ENCODE data around the gene POU4F2. TPM values are rescaled to one million over a fixed set of nuclear protein-coding genes. Genes with fewer than 3 reads are reported as not detected.
"Not testable (repeated sequence)": the region's sequence is repeated elsewhere in the genome, so short reads cannot be mapped to it uniquely, and the experiment has no call there.

The POU4F2 gene
- total and polyA plus RNA-seq, 8 donors, result not detected

GRCh38 chr4:146654687-146655520, 16.2 kb downstream of the POU4F2 start:
- no peak for TF ChIP-seq CTCF (IDR thresholded peaks at IDR 0.05)
- ATAC-seq (peak; percentile 71), DNase-seq (peak in 2 of 4 donors; percentile 44 to 78)
- peaks cover 56 to 80% of the 10 kb centered on the region in 2 donors for H3K27me3 ChIP-seq
- intact Hi-C loops (cut with DNase I), result no loop called here
- H3K4me3 ChIP-seq, result peak overlapping the region; percentile 18 to 36
- no peaks in the 10 kb centered on the region for H3K36me3 ChIP-seq
- no peaks in the 10 kb centered on the region for H3K9me3 ChIP-seq
- H3K4me1 ChIP-seq, result peaks cover 7 to 13% of the 10 kb centered on the region in 2 donors
- H3K27ac ChIP-seq, result no peak overlapping the region

GRCh38 chr4:146655521-146655856, 16.8 kb downstream of the POU4F2 start:
- intact Hi-C loops (cut with DNase I), result no loop called here
- peak overlapping the region; percentile 18 to 36 for H3K4me3 ChIP-seq
- no peak for ATAC-seq

GRCh38 chr4:146661367-146661766, 22.7 kb downstream of the POU4F2 start:
- intact Hi-C loops (cut with DNase I), result no loop called here
- ATAC-seq, result no peak
- Histone ChIP-seq H3K9me3 (no peaks in the 10 kb centered on the region), H3K27ac (no peak overlapping the region), H3K27me3 (peaks cover 0 to 18% of the 10 kb centered on the region in 2 donors), H3K4me3 (no peak overlapping the region), H3K36me3 (no peaks in the 10 kb centered on the region), H3K4me1 (no peaks in the 10 kb centered on the region)
- no peak for TF ChIP-seq CTCF (IDR thresholded peaks at IDR 0.05)
- DNase-seq, result no peak

More at GRCh38 chr4:146655521-146655856, 16.8 kb downstream of the POU4F2 start:
- TF ChIP-seq CTCF (IDR thresholded peaks at IDR 0.05), result no peak
- Histone ChIP-seq H3K27me3 (peaks cover 50 to 74% of the 10 kb centered on the region in 2 donors), H3K9me3 (no peaks in the 10 kb centered on the region), H3K27ac (no peak overlapping the region), H3K36me3 (no peaks in the 10 kb centered on the region), H3K4me1 (peaks cover 7 to 13% of the 10 kb centered on the region in 2 donors)
- DNase-seq, result no peak

- H3K4me3 ChIP-seq; ATAC-seq; H3K4me1 ChIP-seq; H3K27me3 ChIP-seq; DNase-seq; H3K9me3 ChIP-seq; intact Hi-C loops (cut with DNase I); H3K27ac ChIP-seq; H3K36me3 ChIP-seq: not testable (repeated sequence)
These were observed 25.2 kb downstream of the POU4F2 start for GRCh38 chr4:146663968-146664311.

- DNase-seq (no peak), ATAC-seq (no peak)
- Histone ChIP-seq H3K27me3 (no peaks in the 10 kb centered on the region), H3K9me3 (peaks cover 0 to 6% of the 10 kb centered on the region in 2 donors), H3K4me1 (no peaks in the 10 kb centered on the region), H3K36me3 (no peaks in the 10 kb centered on the region), H3K27ac (no peak overlapping the region), H3K4me3 (no peak overlapping the region)
- intact Hi-C loops (cut with DNase I), result no loop called here
- TF ChIP-seq CTCF (IDR thresholded peaks at IDR 0.05), result no peak
These were observed 36.3 kb downstream of the POU4F2 start for GRCh38 chr4:146674829-146675570.

Other genes with a start within 250 kb of the POU4F2 start
- gene SLC10A7, start 117.0 kb upstream of the POU4F2 start, total RNA-seq, result 10 to 100 TPM; 17.7 to 22.0 TPM
- gene SLC10A7, start 117.0 kb upstream of the POU4F2 start, polyA plus RNA-seq (ENCODE audit: insufficient read length in 6 of 6), result 10 to 100 TPM; 16.3 to 19.1 (median 18.1) TPM

All from left lung (tissue), 10 donors.